GM18511 (cell line): ENCODE data around the gene IL20RA.
"Not testable (repeated sequence)": the region's sequence is repeated elsewhere in the genome, so short reads cannot be mapped to it uniquely, and the experiment has no call there.

Experiments used
- ATAC-seq: cut with Tn5 transposase; IDR thresholded peaks from one replicate; pipeline ENCODE4 v1.9.1; 2021; ENCODE audit warnings: mild to moderate bottlenecking, moderate library complexity; ENCODE audit not compliant: unreplicated experiment

IL20RA gene

GRCh38 chr6:136977075-136977474, 67.7 kb downstream of the IL20RA start:
- no peak for ATAC-seq

DNA sequence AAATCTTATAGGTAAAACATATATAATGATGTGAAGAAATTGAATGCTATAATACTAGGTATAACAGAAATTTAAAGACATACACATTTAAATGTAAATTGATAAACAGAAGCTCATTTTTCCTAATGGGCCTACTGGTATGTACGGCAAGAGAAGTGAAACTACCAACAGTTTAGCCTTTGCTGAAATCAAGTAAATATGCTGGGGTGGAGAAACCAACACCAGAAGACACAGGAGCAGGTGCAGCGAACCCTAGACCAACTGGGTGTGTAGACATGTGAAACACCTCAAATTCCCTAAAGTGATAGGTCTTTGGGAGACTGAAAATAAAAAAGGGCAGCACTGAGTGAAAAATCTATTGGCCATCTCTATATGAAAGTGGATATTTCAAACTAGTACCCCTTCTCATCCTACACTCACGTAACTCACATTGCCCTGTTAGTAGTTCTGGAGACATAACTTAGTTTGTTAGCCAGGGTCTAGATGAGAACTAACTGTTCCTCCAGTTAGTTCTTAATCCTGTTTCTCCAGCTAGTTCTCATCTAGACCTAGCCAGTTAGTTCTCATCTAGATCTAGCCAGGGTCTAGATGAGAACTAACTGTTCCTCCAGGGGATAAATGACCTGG, 69.6 kb downstream of the IL20RA start:
- ATAC-seq = no peak

DNA sequence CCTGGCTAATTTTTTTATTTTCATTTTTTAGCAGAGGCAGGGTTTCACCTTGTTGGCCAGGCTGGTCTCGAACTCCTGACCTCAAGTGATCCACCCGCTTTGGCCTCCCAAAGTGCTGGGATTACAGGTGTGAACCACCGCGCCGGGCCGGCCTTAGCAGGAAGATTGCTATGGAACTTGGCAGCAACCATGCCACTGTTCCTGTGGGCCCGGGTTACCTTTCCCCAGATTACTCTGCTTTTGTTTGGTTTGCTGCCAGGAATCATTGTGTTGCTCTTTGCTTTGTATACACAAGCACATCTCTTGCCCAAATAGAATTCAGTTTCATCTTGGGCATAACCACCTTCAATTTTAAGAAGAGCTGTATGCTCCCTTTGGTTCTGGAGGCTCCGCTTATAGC, 71.0 kb downstream of the IL20RA start:
- ATAC-seq = not testable (repeated sequence)

- no peak for ATAC-seq
Measured at GRCh38 chr6:136971609-136972008, 73.2 kb downstream of the IL20RA start.

GRCh38 chr6:136969930-136970329, 74.8 kb downstream of the IL20RA start:
- no peak for ATAC-seq

GRCh38 chr6:136969433-136969832, 75.3 kb downstream of the IL20RA start:
- ATAC-seq = no peak

- ATAC-seq = no peak
Measured at GRCh38 chr6:136968837-136969236, 75.9 kb downstream of the IL20RA start.

GRCh38 chr6:136967876-136968752, 76.7 kb downstream of the IL20RA start:
- ATAC-seq = peak; percentile 89

DNA sequence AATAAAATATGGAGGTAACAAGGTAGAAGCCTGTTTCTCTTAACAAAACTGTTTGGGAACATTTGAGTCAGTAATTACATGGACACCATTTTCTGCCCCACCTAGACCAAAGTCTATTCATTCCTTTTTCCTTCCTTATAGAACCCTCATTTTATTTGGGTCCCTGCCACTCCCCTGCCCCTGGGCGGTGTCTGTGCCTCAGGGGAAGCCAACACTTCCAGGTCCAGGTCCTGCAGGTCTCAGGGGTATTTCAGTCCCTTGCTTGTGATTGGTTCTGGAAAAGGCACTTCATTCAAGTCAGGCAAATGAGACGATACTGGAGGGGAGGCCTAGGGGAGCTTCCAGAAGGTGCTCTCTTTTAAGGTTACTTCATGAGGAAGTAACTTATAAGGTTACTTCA, 80.4 kb downstream of the IL20RA start:
- ATAC-seq = no peak

- ATAC-seq = no peak
Measured at GRCh38 chr6:136963259-136963658, 81.5 kb downstream of the IL20RA start.

DNA sequence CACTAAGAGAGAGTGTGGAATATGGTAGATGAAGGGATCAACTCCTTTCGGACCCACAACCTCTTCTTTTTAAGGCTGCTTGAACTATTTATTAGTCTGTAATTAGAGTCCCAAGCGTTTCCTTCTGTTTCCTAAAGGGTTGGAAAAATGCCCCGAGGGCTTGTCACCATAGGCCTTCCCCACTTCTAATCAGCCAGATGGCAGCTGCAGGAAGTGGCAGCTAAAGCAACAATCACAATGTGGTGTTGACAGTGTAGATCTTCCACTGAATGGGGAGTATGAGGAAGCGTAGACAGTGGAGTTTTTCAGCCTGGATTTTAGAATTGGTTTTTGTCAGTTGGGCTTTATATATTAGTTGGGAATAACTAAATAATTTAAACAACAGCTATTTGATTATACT, 82.1 kb downstream of the IL20RA start:
- no peak for ATAC-seq

DNA sequence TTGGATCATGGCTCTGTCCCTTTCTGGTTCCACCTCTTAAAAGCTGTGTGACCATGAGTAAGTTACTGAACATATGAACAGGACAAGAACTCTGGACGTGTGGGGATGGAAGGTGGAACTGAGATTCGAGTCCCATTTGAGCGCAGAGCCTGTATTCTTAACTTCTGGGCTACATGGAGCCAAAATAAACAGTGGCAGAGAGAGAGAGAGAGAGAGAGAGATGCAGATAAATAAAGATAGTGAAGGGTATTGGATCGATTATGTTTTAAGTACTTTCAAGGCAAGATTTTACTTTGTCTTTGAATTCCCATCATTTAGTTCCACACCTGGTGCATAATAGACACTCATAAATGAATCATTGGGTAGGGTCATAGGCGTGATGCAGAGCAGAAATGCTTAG, 82.9 kb downstream of the IL20RA start:
- ATAC-seq = no peak

GRCh38 chr6:136960781-136961180, 84.0 kb downstream of the IL20RA start:
- ATAC-seq = no peak

DNA sequence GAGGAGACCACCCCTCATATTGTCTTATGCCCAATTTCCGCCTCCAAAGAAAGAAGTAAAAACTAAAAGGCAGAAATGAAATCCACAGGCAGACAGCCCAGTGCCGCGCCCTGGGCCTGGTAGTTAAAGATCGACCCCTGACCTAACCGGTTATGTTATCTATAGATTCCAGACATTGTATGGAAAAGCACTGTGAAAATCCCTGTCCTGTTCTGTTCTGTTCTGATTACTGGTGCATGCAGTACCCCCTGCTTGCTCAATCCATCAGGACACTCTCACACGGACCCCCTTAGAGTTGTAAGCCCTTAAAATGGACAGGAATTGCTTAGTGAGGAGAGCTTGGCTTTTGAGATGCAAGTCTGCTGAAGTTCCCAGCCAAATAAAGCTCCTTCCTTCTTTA, 84.8 kb downstream of the IL20RA start:
- not testable (repeated sequence) for ATAC-seq

DNA sequence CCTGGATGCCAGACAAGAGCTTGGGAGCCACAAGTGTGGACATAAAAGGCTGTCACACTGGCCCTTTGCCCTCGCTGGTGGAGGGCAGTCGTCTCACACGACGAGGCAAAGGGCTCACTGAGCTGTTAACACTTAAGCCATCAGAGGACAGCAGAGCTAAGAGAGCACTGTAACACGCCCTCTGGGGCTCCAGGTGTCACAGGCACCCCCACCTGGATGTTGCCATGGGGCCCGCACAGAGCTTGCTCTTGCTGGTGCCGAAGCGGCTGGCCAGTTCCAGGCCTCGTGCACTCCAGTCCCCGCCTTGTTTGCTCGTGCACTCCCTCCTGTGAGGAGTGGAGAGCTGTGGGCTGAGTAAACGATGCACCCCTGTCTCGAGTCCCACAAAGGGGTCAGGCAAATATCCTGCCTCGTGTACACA, 85.3 kb downstream of the IL20RA start:
- no peak for ATAC-seq

DNA sequence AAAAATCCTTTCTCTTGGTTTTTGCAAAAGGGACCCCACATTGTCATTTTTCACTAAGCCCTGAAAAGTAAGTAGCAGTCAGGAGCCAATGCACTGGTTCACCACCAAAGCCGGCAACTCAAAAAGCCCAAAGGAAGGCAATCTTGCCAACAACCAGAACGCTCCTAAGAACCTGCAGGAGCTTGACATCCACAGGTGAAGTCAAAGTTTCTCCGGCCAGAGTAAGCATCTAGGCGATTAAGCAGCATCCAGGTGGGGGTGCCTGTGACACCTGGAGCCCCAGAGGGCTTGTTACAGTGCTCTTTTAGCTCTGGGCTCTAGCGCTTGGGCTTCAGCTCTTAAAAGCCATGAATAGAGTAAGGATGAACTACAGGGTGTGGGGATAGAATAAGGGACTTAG, 86.6 kb downstream of the IL20RA start:
- ATAC-seq = no peak

DNA sequence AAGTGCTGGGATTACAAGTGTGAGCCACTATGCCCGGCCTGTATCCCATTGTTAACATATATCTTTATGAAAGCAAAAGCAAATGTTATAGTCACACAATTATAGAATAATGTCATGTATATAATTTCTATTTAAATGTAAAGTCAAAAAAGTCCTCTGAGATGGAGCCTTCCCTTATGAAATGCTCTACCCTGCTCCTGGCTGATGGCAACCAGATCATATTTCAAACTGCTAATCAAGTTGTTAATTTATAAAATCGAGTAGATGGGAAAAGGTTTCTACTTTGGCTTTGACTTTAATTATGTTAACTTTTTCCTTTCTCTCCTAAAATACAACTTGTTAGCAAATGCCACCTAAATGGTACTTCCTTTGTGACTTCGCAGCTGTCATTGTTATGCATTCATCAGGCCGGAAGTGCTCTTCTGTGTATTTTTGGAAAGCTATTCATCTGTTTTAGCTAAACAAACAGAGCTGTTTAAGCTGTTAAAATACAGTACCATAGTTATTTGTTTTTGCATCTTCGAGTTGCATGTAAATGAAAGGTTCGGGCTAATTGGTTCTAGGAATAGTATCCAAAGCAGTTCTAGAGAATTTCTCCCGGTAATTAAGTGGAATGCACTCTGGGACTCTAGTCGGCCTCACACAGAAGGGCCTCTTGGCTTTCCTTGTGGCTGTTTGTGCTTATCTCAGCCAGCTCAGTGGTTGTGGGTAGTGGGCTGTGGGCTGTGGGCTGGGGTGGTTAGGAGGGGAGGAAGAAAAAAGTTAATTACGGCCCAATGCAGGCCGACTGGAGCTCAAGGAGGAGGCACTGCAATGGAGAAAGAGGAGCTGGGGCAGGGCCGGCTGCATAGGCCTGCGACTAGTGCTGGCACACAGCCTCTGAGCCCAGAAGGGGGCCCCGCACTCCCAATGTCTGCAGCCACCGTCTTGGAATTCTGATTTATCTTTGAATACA, 87.9 kb downstream of the IL20RA start:
- ATAC-seq = no peak

DNA sequence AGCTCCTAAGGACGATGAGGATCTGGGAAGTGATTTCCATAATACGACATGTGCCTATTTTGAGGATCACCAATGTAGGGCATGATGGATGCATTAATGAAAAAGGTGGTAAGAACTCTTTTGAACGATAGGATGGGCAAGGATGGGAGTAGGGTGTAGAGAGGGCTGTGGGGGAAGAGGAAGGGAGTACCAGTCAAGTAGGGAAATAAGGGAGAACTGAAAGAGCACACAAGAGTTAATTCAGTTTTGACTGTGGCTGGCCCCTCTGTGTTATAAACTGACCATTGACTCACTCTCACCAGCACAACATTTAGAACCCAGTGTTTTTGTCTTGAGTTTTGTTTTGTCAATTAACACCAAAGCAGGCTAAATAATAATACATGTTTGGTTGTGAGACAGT, 89.6 kb downstream of the IL20RA start:
- no peak for ATAC-seq

DNA sequence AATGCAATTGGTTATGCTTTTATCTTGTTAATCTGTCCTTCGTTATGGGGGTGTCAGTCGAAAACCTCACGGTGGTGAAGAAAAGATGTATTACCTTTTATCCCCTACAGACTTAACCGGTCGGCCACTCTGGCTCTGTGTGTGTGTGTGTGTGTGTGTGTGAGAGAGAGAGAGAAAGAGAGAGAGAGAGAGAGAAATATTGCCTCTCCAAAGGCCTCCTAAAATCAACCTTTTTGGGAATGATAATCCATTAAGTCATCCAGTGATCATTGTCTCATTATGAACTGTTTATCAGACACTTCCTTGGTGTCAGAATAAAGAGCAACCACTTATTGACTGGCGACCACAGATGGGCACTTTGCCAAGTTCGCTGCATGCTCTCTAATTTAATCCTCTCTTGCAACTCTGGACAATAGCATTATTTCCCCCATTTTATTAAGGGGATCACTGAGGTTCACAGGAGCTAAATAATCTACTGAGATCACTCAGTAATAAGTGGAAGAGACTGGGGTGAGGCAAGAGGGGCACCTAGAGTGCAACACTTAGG, 92.0 kb downstream of the IL20RA start:
- ATAC-seq = no peak

DNA sequence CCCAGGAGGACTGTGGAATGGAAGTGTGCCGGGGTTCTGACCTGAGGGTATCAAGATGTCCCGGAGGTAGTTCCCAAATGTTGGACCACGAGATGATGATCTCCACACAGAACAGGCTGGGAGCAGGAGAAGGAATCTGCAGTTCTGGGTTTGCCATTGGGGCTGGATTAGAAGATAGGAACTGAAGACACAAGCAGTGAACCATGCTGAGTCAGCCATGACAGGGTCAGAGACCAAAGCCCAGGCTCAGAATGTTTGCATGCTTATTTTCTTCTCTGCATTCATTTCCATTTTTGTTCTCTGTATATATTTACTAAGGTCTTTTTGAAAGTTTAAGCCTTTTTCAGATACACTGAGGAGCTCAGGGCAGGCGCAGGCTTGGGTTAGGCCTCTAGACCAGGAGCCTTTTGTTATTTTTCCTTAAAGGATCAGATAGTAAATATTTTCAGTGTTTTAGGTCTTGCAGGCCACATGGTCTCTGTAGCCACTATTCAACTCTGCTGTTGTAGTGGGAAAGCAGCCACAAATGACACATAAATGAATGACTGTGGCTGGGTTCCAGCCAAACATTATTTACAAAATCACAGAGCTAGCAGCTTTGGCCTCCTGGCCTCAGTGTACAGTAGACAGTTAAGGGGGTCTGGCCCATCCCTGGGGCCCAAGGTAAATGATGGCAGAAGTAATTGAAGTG, 94.2 kb downstream of the IL20RA start:
- ATAC-seq = no peak
